ENCODE data around the gene TMEM30B. TPM values are rescaled to one million over a fixed set of nuclear protein-coding genes. Genes with fewer than 3 reads are reported as not detected.
A peak's percentile ranks its signal among the peaks of the same experiment; 100 is the strongest.

Gene TMEM30B
- polyA plus RNA-seq, 4 donors: 21.6 to 41.3 (median 30.5) TPM

DNA sequence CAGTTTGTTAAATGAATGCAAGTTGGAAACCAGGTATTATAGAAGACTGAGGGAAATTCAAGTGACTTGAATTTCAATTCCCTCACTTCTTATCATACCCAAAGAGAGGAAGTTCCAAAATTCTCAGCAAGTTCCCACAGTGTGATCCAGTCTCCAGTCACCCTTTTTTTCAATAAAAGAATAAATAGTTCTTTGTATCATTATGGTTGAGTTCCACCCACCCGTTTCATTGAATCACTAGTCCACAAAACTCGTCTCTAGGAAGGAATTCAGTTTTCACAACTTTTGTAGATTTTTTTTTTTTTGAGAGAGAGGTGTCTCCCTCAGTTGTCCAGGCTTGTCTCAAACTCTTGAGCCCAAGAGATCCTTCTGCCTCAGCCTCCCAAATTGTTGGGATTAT lies 1.6 kb upstream of the TMEM30B start:
- no peak overlapping the region for H3K27ac ChIP-seq (ENCODE audit: low read depth in 1 of 3, low read length in 2 of 3)
- peaks cover 0 to 13% (median 0%) of the 10 kb centered on the region in 3 donors for H3K27me3 ChIP-seq (ENCODE audit: control insufficient read depth in 3 of 3, insufficient read depth in 3 of 3, low read length in 3 of 3)
- H3K4me1 ChIP-seq (ENCODE audit: control insufficient read depth in 3 of 3, insufficient read depth in 2 of 3, low read depth in 1 of 3, low read length in 2 of 3): peaks cover 0 to 4% (median 2%) of the 10 kb centered on the region in 3 donors
- FAIRE-seq (no peak), DNase-seq (no peak)
- H3K4me3 ChIP-seq (ENCODE audit: low read depth in 1 of 3, low read length in 3 of 3): no peak overlapping the region
- WGBS, 3 donors: 72 to 79% (median 78%) methylated on average over 2 of the region's 2 CpGs
- H3K9me3 ChIP-seq (ENCODE audit: control insufficient read depth in 2 of 2, insufficient read depth in 1 of 2, low read depth in 1 of 2, low read length in 1 of 2): no peaks in the 10 kb centered on the region
- H3K36me3 ChIP-seq (ENCODE audit: control insufficient read depth in 3 of 3, insufficient read depth in 2 of 3, low read depth in 1 of 3, low read length in 3 of 3): no peaks in the 10 kb centered on the region

DNA sequence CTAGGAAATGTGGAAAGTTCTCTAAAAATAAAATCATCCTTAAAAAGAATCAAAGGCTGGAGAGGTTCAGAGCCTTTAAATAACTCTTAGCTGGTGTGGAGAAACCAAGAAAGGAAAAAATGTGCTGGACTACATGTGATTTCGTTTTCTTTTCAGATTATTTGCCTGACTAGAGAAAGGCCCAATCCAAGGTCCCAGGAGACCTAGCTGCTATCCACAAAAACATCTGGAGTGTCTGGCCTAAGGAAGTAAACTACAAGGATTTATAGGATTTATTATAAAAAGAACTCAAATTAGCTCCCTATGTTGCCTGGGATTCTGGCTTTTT lies 774 bp upstream of the TMEM30B start:
- Histone ChIP-seq H3K27ac (ENCODE audit: low read depth in 1 of 3, low read length in 2 of 3) (peak overlapping the region; percentile 34 to 90 (median 67)), H3K36me3 (ENCODE audit: control insufficient read depth in 3 of 3, insufficient read depth in 2 of 3, low read depth in 1 of 3, low read length in 3 of 3) (no peaks in the 10 kb centered on the region), H3K4me1 (ENCODE audit: control insufficient read depth in 3 of 3, insufficient read depth in 2 of 3, low read depth in 1 of 3, low read length in 2 of 3) (peaks cover 0 to 4% (median 2%) of the 10 kb centered on the region in 3 donors), H3K9me3 (ENCODE audit: control insufficient read depth in 2 of 2, insufficient read depth in 1 of 2, low read depth in 1 of 2, low read length in 1 of 2) (no peaks in the 10 kb centered on the region), H3K27me3 (ENCODE audit: control insufficient read depth in 3 of 3, insufficient read depth in 3 of 3, low read length in 3 of 3) (peaks cover 0 to 13% (median 0%) of the 10 kb centered on the region in 3 donors), H3K4me3 (ENCODE audit: low read depth in 1 of 3, low read length in 3 of 3) (peak overlapping the region in 2 of 3 donors; percentile 65 to 75)
- 12 to 48% (median 48%) methylated on average over 1 of the region's 1 CpG for WGBS, 3 donors
- FAIRE-seq (no peak), DNase-seq (no peak)

DNA sequence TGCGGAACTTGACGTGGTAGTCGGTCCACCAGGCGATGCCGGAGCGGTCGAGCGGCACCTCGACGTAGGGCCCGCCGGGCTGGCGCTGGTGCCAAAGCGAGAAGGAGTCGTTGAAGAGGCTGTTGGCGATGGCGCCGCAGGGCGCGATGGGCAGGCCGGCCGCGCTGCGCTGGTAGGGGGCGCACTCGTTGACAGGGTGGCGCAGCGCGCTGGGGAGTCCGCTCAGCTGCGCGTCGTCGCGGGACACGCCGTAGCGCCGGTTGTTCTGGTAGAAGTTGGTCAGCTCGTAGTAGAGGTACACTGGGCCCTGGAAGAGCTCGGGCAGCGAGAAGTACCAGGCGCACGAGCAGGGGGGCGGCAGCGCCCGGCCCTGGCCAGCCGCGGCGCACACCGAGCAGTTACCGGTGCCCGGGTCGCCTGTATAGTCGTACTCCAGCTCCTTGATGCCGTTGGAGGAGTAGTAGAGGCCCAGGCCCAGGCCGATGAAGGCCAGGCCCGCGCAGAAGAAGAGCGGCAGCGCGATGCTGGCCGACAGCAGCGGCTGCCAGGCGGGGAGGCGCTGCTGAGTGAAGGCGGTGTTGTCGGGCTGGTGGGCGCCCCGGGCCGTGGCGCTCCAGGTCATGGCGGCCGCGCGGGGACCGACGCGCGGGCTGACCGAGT lies 482 bp downstream of the TMEM30B start:
- Histone ChIP-seq H3K4me3 (ENCODE audit: low read depth in 1 of 3, low read length in 3 of 3) (peak overlapping the region; percentile 20 to 75 (median 65)), H3K4me1 (ENCODE audit: control insufficient read depth in 3 of 3, insufficient read depth in 2 of 3, low read depth in 1 of 3, low read length in 2 of 3) (peaks cover 1 to 4% (median 3%) of the 10 kb centered on the region in 3 donors), H3K27ac (ENCODE audit: low read depth in 1 of 3, low read length in 2 of 3) (peak overlapping the region; percentile 90 to 99 (median 95)), H3K27me3 (ENCODE audit: control insufficient read depth in 3 of 3, insufficient read depth in 3 of 3, low read length in 3 of 3) (peaks cover 0 to 13% (median 0%) of the 10 kb centered on the region in 3 donors), H3K9me3 (ENCODE audit: control insufficient read depth in 2 of 2, insufficient read depth in 1 of 2, low read depth in 1 of 2, low read length in 1 of 2) (no peaks in the 10 kb centered on the region), H3K36me3 (ENCODE audit: control insufficient read depth in 3 of 3, insufficient read depth in 2 of 3, low read depth in 1 of 3, low read length in 3 of 3) (no peaks in the 10 kb centered on the region)
- FAIRE-seq (no peak), DNase-seq (peak; percentile 68 to 90)
- WGBS, 3 donors: 0 to 1% (median 1%) methylated on average over 56 to 81 of the region's 81 CpGs

DNA sequence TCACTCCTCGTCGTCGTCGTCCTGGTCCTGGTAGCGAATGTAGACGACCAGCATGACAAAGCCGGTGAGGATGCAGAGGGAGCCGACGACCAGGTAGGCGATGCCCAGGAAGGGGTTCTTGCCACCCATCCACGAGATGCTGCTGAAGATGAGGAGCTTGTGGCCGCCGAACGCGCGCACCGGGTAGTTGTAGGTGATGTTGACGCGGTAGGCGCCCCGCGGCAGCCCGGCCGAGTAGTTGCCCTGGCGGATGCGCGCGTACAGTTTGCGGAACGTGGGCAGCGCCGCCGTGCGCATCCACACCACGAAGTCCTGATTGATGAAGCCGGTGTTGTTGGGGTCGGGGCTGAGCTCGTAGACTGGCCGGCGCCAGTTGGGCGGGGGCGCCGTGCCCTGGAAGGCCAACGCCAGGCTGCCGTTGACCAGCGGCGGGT lies 1.0 kb downstream of the TMEM30B start:
- peak in 1 of 2 donors; percentile 35 for DNase-seq
- no peak for FAIRE-seq
- peak overlapping the region; percentile 20 to 75 (median 65) for H3K4me3 ChIP-seq (ENCODE audit: low read depth in 1 of 3, low read length in 3 of 3)
- peaks cover 0 to 13% (median 0%) of the 10 kb centered on the region in 3 donors for H3K27me3 ChIP-seq (ENCODE audit: control insufficient read depth in 3 of 3, insufficient read depth in 3 of 3, low read length in 3 of 3)
- H3K27ac ChIP-seq (ENCODE audit: low read depth in 1 of 3, low read length in 2 of 3): peak overlapping the region; percentile 90 to 99 (median 95)
- H3K36me3 ChIP-seq (ENCODE audit: control insufficient read depth in 3 of 3, insufficient read depth in 2 of 3, low read depth in 1 of 3, low read length in 3 of 3): no peaks in the 10 kb centered on the region
- 1 to 12% (median 5%) methylated on average over 40 to 47 of the region's 47 CpGs for WGBS, 3 donors
- peaks cover 4 to 5% (median 4%) of the 10 kb centered on the region in 3 donors for H3K4me1 ChIP-seq (ENCODE audit: control insufficient read depth in 3 of 3, insufficient read depth in 2 of 3, low read depth in 1 of 3, low read length in 2 of 3)
- H3K9me3 ChIP-seq (ENCODE audit: control insufficient read depth in 2 of 2, insufficient read depth in 1 of 2, low read depth in 1 of 2, low read length in 1 of 2): no peaks in the 10 kb centered on the region

DNA sequence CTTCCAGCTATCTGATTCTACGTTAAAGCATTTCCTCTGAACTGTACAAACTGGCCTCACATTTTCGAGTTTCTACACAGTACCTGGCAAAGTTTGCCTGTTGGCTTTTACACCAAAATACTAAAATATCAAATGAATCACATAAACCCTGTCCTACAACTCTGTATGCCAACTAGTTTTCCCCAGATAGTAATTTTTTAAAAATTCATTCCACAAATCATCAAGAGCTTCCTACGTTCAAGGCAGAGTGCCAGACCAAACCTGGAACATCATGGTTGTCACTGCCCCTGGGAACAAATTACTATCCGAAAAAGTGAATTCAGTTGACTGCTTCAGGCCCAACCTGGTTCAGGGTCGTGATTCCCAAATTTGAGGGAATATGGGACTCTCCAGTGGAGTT lies 2.1 kb downstream of the TMEM30B start:
- H3K4me1 ChIP-seq (ENCODE audit: control insufficient read depth in 3 of 3, insufficient read depth in 2 of 3, low read depth in 1 of 3, low read length in 2 of 3): peaks cover under 1 to 5% (median 4%) of the 10 kb centered on the region in 3 donors
- peak overlapping the region in 2 of 3 donors; percentile 65 to 75 for H3K4me3 ChIP-seq (ENCODE audit: low read depth in 1 of 3, low read length in 3 of 3)
- peak overlapping the region; percentile 90 to 99 (median 95) for H3K27ac ChIP-seq (ENCODE audit: low read depth in 1 of 3, low read length in 2 of 3)
- no peak for FAIRE-seq
- peaks cover 0 to 13% (median 0%) of the 10 kb centered on the region in 3 donors for H3K27me3 ChIP-seq (ENCODE audit: control insufficient read depth in 3 of 3, insufficient read depth in 3 of 3, low read length in 3 of 3)
- DNase-seq: no peak
- 14 to 57% (median 29%) methylated on average over 5 of the region's 5 CpGs for WGBS, 3 donors
- H3K9me3 ChIP-seq (ENCODE audit: control insufficient read depth in 2 of 2, insufficient read depth in 1 of 2, low read depth in 1 of 2, low read length in 1 of 2): no peaks in the 10 kb centered on the region
- H3K36me3 ChIP-seq (ENCODE audit: control insufficient read depth in 3 of 3, insufficient read depth in 2 of 3, low read depth in 1 of 3, low read length in 3 of 3): no peaks in the 10 kb centered on the region

DNA sequence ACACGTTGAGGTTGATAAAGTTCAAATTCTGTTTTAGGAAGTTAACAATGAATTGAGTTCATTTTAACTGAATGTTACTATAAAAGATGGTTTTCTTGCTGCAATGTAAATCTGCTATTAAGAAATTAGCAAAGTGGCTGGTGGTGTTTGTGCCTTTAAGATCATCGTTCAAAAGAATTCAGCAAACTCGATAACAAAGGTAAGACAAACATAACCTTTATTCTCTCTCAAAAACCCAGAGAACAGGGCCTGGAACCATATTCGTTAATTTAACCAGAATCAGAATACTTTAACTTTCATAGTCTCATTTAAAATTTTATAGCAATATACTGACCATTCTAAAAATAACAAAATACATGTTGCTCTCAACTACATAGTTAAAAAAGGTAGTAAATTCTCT lies 3.4 kb downstream of the TMEM30B start:
- Histone ChIP-seq H3K9me3 (ENCODE audit: control insufficient read depth in 2 of 2, insufficient read depth in 1 of 2, low read depth in 1 of 2, low read length in 1 of 2) (no peaks in the 10 kb centered on the region), H3K4me1 (ENCODE audit: control insufficient read depth in 3 of 3, insufficient read depth in 2 of 3, low read depth in 1 of 3, low read length in 2 of 3) (peaks cover 0 to 5% (median 4%) of the 10 kb centered on the region in 3 donors), H3K27ac (ENCODE audit: low read depth in 1 of 3, low read length in 2 of 3) (peak overlapping the region in 1 of 3 donors; percentile 8), H3K36me3 (ENCODE audit: control insufficient read depth in 3 of 3, insufficient read depth in 2 of 3, low read depth in 1 of 3, low read length in 3 of 3) (no peaks in the 10 kb centered on the region), H3K27me3 (ENCODE audit: control insufficient read depth in 3 of 3, insufficient read depth in 3 of 3, low read length in 3 of 3) (peaks cover 0 to 13% (median 0%) of the 10 kb centered on the region in 3 donors), H3K4me3 (ENCODE audit: low read depth in 1 of 3, low read length in 3 of 3) (peak overlapping the region in 2 of 3 donors; percentile 28 to 41)
- 18 to 52% (median 25%) methylated on average over 4 of the region's 4 CpGs for WGBS, 3 donors
- FAIRE-seq (no peak), DNase-seq (peak; percentile 28 to 52)

DNA sequence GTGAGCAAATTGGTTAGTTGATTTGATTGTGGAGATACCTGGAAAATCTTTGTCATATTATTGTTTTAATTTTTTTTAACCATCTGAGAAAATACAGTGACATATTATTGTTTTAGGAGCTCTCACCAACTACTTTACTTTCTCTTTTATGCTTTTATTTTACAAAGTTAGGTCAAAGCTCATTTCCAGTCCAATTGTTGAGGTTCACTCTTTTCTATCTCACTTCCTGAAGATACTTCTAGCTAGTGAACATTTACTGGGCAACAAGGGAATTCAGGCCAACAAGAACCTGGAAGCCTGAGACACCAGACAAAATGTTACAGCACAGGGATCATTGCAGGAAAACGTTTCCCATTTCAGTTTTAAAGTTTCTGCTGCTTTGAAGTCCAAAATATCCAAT lies 3.9 kb downstream of the TMEM30B start:
- Histone ChIP-seq H3K9me3 (ENCODE audit: control insufficient read depth in 2 of 2, insufficient read depth in 1 of 2, low read depth in 1 of 2, low read length in 1 of 2) (no peaks in the 10 kb centered on the region), H3K4me1 (ENCODE audit: control insufficient read depth in 3 of 3, insufficient read depth in 2 of 3, low read depth in 1 of 3, low read length in 2 of 3) (peaks cover 0 to 5% (median 4%) of the 10 kb centered on the region in 3 donors), H3K36me3 (ENCODE audit: control insufficient read depth in 3 of 3, insufficient read depth in 2 of 3, low read depth in 1 of 3, low read length in 3 of 3) (no peaks in the 10 kb centered on the region), H3K4me3 (ENCODE audit: low read depth in 1 of 3, low read length in 3 of 3) (peak overlapping the region in 1 of 3 donors; percentile 28), H3K27ac (ENCODE audit: low read depth in 1 of 3, low read length in 2 of 3) (peak overlapping the region in 2 of 3 donors; percentile 8 to 32), H3K27me3 (ENCODE audit: control insufficient read depth in 3 of 3, insufficient read depth in 3 of 3, low read length in 3 of 3) (peaks cover 0 to 13% (median 0%) of the 10 kb centered on the region in 3 donors)
- WGBS, 3 donors: 9 to 45% (median 14%) methylated on average over 1 of the region's 1 CpG
- DNase-seq: peak; percentile 49 to 62
- FAIRE-seq: no peak

DNA sequence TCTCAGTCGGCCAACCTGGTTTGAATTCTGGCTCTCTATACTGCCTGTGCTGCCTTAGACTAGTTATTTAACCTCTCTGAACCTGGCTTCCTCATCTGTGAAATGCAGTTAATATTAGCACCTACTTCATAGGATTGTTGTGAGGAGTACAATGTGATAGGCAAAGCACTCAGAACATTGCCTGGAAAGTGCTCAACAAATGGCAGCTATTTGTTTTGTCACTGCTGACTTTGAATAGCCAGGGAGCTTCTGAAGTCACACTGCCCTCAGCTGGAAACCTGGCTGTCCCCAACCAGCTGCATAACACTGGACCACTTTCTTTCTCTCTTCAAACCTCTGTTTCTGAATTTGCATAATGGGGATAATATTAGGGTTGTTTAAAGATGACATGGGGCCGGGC lies 9.6 kb downstream of the TMEM30B start:
- Histone ChIP-seq H3K27me3 (ENCODE audit: control insufficient read depth in 3 of 3, insufficient read depth in 3 of 3, low read length in 3 of 3) (peaks cover 0 to 5% (median 0%) of the 10 kb centered on the region in 3 donors), H3K27ac (ENCODE audit: low read depth in 1 of 3, low read length in 2 of 3) (no peak overlapping the region), H3K36me3 (ENCODE audit: control insufficient read depth in 3 of 3, insufficient read depth in 2 of 3, low read depth in 1 of 3, low read length in 3 of 3) (no peaks in the 10 kb centered on the region), H3K4me1 (ENCODE audit: control insufficient read depth in 3 of 3, insufficient read depth in 2 of 3, low read depth in 1 of 3, low read length in 2 of 3) (peaks cover 0 to 4% (median 3%) of the 10 kb centered on the region in 3 donors), H3K4me3 (ENCODE audit: low read depth in 1 of 3, low read length in 3 of 3) (no peak overlapping the region), H3K9me3 (ENCODE audit: control insufficient read depth in 2 of 2, insufficient read depth in 1 of 2, low read depth in 1 of 2, low read length in 1 of 2) (no peaks in the 10 kb centered on the region)
- WGBS, 3 donors: 92 to 95% (median 92%) methylated on average over 2 of the region's 2 CpGs
- FAIRE-seq (no peak), DNase-seq (no peak)

Measured in small intestine (tissue), 7 donors.